OCI-M1 (cell line): Measurements from ENCODE around the gene TMCO4.

Experiments
- DNase-seq: peaks from one replicate; lab custom pipeline; 2025; lab: John Stamatoyannopoulos, UW

TMCO4 gene

GRCh38 chr1:19775831-19776230 lies 23.9 kb downstream of the TMCO4 start:
- no peak for DNase-seq

DNA sequence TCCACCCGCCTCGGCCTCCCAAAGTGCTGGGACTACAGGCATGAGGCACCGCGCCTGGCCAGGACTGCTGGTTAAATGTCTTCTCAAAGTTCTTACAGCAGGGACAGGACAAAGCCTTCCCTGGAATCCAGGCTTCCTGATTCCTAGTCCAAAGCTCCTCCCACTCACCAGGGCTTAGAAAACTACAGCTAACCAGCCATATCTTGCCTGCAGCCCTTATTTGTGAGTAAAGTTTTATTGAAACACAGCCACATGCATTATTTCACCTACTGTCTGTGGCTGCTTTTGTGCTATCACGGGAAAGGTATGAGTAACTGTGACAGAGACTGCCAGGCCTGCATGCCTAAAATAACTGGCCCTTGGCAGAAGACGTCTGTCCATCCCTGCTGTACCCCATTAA lies 24.4 kb downstream of the TMCO4 start:
- DNase-seq = no peak

DNA sequence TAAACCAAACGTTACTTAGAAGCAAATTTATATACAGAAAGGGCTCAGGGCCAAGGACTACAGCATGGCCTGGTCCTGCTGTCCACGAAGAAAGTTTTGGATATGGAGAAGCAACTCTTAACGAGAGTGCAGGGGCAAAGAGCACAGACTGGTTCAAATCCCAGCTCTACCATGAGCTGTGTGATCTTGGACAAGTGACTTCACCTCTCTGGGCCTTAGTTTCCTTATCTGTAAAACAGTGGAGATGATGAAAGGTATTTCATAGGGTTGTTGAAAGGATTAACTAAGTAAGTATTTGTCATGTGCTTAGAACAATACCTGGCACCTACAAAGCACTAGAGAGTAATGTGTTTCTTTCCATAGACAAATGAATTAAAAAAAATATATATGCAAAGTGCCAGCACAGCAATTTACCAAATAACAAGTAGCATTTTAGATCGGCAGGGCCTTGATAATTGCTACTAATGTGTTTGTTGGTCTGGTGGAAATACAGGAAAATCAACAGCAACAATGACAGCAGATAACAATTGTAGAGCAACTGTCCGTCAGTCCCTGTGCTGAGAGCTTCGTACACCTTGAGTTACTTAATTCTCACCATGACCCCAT lies 25.4 kb downstream of the TMCO4 start:
- no peak for DNase-seq

- no peak for DNase-seq
Measured at GRCh38 chr1:19773485-19773884, 26.2 kb downstream of the TMCO4 start.

- DNase-seq = no peak
Measured at GRCh38 chr1:19772053-19772452, 27.7 kb downstream of the TMCO4 start.

DNA sequence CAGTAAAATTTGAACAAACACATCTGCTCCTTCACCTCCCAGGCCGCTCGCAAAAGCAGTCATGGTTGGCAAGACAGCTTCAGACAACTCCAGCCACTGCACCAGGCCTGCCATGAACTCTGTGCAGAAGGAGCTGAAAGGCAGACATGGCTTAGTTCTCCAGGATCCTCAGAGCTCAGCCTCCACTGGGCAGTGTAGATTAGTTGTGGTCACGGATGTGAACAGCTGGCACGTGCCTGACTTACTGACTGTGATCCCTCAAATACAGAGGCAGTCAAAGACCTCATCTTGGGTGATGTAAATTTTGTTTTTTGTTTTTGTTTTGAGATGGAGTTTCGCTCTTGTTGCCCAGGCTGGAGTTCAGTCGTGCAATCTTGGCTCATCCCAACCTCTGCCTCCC lies 28.4 kb downstream of the TMCO4 start:
- no peak for DNase-seq

DNA sequence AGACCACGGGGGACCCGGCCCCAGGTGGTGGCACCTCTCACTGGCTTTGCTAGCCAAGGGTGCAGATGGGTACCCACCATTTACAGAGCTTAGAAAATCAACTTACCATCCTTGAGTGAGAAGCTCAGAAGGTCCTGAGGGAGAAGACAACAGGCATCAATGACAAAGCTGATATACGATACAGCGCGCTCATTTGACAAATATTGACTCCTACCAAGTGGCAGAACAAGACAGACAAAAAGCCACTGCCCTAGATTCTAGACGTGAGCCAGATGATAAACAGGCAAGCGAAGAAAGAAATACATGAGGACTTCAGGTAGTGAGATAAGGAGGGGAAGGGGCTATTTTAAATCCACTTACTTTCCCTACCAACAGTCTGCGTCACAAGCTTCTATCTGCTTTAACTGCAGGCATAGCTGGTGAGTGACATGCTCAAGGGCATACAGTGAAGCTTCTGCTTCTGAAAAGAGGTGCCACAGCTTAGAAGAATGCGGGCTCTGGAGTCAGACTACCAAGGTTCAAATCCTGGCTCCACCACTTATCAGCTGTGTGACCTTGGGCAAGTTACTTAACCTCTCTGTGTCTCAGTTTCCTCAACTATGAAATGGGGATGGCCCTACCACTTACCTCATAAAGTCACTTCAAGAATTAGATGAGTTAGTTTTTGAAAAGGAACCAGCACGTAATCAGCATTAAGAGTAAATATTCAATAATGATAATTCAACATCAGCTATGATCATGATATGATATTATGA lies 29.1 kb downstream of the TMCO4 start:
- no peak for DNase-seq

DNA sequence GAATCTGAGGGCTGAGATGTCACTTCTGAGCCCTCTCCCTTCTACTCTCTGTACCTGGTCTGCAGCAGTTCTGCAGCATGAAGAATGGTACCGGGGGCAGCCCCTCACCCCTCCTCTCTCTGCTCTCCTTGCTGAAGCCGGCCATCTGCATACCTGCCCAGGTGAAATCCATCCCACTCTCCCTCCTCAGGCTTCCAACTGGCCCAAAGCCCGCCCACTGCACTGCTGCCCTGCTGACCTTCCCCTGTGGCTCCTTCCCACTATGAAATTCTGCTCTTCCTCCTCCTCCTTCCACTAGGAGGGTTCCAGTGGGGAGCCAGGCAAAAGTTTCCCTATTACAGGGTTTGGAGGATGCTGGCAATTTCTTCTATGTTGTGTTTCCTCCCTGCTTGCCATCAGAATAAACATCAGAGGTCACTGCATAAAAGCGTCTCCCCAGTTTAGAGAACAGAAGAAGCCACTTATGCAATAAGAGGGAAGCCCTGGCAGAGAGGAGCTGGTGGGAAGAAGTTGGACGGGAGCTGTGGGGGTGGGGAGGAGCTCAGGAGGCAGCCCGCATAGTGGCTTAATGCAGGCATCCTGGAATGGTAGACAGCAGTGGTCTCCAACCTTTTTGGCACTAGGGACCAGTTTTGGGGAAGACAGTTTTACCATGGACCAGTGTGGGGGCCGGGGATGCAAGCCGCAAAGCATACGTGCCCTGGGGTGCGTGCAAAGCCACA lies 30.3 kb downstream of the TMCO4 start:
- DNase-seq = no peak

DNA sequence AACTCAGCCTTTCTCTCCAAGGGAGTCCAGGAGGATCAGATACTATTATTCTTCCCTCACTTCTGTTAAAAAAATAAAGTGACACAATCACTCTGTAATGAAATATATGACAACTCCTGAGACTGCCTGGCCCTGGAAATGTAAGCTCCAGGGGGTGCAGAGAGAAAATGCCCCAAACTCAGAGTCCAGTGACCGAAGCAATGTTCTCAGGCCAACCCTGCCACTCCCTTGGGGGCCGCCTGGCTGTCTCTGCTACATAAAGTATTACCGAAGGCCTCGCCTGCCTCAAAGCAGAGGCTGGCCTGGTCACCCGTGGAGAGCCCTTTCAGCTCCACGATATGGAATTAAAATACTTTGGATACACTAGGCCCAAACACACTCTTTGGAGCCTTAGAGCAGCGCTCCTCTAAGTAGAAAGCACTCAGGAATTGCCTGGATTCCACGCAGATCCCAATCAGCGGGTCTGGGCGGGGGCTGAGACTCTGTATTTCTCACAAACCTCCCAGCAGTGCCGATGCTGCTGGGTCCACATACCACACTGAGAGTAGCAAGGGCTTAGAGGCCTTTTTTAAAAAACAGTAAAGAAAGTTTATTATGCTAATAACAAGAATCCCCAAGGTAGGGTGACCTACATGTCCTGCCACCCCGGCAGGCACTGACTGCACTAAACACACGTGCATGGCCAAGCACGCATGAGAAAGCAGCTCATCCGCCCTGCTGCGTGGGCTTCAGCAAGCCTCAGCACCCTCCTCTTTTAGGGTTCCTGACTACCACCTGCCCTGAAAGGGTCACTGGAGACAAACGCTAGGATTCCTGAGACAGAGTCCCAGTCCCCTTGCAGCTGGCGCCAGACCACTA lies 31.1 kb downstream of the TMCO4 start:
- no peak for DNase-seq

- DNase-seq = no peak
Measured at GRCh38 chr1:19765623-19766022, 34.1 kb downstream of the TMCO4 start.

DNA sequence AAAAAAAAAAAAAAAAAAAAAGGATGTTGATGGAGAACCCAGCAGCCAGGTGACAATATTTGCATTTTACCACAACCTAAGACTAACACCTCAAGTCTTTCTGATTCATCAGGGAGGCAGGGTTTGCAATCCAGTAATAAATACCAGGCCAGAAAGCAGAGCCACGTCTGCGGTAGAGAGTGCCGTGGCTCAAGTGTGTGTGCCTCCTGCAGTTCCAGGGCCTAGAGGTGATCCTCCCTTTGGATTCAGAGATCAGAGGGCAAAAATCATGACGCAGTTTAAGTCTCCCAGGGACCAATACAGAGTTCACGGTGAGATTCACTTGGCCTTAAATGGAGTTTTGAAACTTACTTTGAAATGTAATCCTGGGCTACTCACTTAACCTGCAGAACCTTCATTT lies 34.9 kb downstream of the TMCO4 start:
- DNase-seq = no peak

DNA sequence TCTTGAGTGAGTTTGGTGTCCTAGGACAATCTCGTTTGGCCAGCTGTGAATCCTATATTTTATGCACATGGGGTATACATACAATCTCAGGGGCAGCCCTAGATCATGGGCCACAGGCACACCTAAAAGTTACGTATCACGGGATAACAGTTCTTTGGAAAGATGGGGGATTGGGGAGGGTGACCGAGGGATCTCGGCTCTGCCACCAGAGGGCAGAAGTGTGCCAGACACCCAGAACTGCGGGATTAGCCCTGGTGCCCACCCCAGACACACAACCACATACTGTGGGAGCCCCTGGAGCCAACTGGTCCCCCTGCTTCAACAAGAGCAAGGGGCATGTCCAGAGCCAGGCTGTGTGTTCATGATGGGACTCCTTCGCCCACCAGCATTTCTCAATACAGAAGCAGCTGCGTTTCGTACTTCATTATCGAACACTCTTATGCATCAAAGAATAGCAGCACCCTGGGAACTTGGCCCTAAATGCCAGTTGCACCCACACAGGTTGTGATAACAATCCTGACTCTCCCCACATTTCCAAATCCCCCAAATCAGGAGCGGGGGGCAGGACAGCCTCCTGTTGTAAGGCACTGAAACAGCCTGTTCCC lies 37.4 kb downstream of the TMCO4 start:
- DNase-seq = peak; percentile 57

DNA sequence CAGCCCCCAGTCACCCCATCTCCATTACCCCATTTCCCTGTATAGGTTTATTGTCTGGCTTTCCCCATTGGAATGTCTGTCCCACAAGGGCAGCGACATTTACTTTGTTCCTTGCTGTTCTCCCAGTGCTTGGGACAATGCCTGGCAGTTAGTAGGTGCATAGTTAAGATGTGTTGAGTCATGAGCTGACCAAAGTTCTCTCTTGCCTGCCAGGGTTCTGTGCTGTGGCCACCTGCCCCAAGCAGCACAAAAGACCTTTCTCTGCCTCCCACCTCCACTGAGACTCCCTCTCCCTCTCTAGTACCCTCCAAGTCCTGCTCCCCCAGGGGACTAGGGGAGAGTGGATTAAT lies 40.0 kb downstream of the TMCO4 start:
- DNase-seq = no peak

- DNase-seq = no peak
Measured at GRCh38 chr1:19758227-19758830, 41.4 kb downstream of the TMCO4 start.

DNA sequence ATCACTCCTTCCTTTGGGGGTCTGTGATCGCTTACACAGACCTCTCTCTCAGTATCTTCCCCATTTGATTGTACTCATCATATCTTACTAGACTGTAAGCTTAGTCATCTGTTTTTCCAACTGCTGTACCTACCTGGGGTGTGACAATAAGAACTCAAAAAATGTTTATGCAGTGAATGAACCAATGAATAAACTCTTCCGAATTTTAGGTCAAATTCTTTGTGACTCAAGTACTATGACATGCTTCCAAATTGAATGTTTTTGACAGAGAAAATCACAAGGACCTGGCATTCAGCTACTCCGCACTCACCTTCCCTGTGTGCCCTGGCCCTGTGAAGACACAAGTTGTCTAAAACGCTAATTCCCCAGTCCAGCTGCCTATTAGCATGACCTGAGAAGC lies 42.1 kb downstream of the TMCO4 start:
- DNase-seq = no peak

DNA sequence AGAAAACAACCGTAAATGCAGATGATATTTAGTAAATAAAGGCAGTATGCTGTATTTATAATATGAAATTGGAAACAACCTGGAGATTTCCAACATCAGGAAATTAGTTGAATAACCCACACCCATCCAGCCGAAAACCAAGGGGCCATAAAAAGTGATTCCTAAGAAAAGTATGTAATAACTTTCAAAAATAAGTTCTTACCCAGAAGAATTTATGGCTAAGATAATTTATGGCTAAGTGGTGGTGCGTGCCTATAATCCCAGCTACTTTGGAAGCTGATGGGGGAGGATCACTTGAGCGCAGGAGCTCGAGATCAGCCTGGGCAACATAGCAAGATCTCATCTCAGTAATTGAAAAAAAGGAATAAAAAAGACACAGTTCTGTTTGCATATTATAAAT lies 43.2 kb downstream of the TMCO4 start:
- no peak for DNase-seq

GRCh38 chr1:19754482-19754881 lies 45.2 kb downstream of the TMCO4 start:
- DNase-seq = no peak

GRCh38 chr1:19752083-19752696 lies 47.5 kb downstream of the TMCO4 start:
- DNase-seq = peak; percentile 95

GRCh38 chr1:19750882-19751276 lies 48.8 kb downstream of the TMCO4 start:
- DNase-seq = no peak

- DNase-seq = no peak
Measured at GRCh38 chr1:19750101-19750881, 49.4 kb downstream of the TMCO4 start.
